ENCODE data around the gene KAT2B. TPM values are rescaled to one million over a fixed set of nuclear protein-coding genes. Genes with fewer than 3 reads are reported as not detected.

The KAT2B gene
- total RNA-seq, 2 donors from 2014 or later, result 26.6 to 28.8 TPM

DNA sequence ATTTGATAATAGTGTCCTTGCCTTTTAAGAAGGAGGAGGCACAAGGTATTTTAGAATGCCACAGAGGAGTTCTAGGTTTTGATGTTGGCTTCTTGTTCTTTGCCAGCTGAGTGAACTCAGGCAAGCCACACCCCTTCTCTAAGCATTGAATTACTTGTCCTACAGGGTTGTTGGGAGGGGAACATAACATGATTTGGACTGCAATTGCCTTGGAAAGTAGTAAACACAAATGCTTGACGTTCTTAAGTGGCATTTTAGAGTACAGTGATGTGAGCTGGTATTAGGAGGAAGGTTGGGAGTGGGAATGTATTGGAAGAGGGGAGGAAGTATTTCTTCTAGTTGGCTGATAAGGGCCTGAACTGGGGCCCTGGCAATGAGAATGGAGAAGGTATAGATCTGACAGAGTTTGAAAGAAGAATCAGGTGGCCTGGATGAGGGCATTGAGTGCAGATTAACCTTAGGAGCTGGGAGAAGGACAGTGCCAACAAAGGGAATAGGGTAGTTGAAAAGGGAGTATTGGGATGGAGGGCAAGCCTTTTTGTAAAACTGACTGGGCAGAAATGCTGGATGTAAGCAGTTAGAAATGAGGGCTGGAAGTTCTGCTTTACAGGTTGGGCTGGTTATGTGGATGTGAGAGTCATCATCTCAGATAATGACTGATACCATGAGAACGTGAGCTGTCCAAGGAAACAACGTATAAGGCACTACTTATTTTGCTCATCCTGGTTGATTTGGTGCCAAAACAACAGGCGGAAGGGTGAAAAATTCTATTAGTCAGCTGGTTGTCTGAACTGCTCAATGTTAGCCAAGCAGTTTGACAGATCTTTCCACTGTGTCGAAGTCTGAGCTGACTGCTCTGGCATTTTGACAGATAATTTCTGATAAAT lies 16.7 kb downstream of the KAT2B start:
- ATAC-seq (no peak), DNase-seq (no peak)
- intact Hi-C loops (cut with DNase I, micrococcal nuclease), result no loop called here

DNA sequence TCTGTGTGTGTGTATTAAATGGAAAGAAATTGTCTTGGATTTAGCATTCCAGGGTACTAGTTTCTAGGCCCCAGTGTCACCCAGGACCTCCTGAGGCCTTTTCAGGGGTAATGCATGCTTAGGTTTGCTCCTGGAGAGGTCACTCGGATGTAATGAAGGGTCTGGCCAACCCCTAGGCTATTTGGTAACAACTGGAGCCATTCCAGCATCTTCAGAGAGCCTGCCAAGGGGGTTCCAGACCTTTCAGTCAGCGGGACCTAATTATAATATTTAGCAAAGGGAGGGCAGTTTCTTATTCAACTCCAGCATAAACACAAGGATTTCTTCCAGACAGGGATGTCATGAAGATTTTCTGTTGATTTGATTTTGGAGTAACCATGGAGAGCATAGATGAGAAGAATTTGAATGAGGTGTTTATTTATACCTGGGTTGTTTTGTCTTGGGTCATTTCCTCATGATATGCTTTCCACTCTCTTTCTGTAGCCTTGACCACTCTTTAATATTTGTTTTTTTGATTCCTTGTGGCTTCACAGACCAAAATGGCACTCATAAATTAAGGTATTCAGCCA lies 17.4 kb downstream of the KAT2B start:
- DNase-seq (no peak), ATAC-seq (no peak)
- intact Hi-C loops (cut with DNase I, micrococcal nuclease), result no loop called here

DNA sequence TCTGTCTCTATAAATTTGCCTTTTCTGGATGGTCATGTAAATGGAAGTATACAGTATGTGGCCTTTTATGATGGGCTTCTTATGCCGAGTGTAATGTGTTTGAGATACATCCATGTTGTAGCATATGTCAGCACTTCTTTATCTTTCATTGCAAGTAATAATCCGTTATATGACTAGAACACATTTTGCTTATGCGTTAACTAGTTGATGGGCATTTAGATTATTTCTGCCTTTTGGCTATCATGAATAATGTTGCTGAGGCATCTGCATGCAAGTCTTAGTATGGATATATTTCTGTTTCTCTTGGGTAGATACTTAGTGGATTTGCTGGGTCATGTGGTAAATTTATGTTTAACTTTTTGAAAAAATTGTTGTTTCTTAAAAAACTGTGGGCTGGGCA lies 19.7 kb downstream of the KAT2B start:
- intact Hi-C loops (cut with DNase I, micrococcal nuclease), result no loop called here
- no peak for DNase-seq
- ATAC-seq, result no peak

DNA sequence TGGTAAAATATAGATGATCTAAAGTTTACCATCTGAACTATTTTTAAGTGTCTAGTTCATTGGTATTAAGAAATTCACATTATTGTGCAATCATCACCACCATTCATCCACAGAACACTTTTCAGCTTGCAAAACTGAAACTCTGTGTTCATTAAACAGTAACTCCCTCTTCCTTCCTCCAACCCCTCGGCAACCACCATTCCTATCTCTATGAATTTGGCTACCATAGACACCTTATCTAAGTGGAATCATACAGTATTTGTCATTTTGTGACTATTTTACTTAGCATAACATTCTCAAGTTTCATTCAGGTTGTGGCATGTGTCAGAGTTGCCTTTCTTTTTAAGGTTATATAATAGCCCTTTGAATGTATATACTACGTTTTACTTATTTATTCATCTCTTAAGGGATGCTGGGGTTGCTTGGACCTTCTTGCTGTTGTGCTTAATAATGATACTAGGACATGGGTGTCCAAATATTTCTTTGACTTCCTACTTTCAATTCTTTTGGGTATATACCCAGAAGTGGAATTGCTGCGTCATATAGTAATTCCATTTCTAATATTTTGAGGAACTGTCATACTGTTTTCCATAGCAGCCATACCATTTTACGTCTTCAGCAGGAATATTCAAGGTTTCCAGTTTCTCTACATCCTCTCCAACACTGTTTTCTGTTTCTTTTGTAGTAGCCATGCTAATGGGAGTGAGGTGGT lies 20.9 kb downstream of the KAT2B start:
- DNase-seq (no peak), ATAC-seq (no peak)
- intact Hi-C loops (cut with DNase I, micrococcal nuclease), result no loop called here

DNA sequence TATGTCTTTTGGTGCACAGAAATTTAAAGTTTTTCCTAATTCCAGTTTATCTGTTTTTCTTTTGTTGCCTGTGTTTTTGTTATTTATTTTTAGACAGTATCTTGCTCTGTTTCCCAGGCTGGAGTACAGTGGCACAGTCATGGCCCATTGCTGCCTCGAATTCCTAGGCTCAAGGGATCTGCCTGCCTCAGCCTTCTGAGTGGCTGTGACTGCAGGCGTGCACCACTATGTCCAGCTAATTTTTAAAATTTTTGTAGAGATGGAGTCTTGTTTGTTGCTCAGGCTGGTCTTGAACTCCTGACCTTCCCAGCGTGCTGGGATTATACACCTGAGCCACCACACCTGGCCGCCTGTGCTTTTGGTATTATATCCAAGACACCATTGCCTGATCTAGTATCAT lies 22.8 kb downstream of the KAT2B start:
- no peak for ATAC-seq
- intact Hi-C loops (cut with DNase I, micrococcal nuclease), result no loop called here
- no peak for DNase-seq

DNA sequence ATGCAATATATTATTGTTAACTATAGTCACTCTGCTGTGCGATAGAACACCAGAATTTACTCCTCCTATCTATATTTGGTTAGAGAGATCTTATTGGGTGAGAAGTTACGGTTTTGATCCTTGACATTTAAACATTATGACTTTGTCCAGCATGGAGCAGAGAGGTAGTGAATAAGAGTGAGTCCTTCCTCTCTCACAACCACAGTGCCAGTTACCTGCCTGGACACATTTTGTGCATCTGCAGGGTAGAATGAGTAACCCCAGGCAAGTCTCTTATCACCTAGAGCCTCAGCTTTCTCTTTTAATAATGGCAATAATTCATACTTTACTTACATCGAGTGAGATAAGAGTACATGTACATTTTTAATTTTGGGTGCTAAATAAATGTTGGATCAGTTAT lies 24.1 kb downstream of the KAT2B start:
- intact Hi-C loops (cut with DNase I, micrococcal nuclease), result no loop called here
- DNase-seq (no peak), ATAC-seq (no peak)

DNA sequence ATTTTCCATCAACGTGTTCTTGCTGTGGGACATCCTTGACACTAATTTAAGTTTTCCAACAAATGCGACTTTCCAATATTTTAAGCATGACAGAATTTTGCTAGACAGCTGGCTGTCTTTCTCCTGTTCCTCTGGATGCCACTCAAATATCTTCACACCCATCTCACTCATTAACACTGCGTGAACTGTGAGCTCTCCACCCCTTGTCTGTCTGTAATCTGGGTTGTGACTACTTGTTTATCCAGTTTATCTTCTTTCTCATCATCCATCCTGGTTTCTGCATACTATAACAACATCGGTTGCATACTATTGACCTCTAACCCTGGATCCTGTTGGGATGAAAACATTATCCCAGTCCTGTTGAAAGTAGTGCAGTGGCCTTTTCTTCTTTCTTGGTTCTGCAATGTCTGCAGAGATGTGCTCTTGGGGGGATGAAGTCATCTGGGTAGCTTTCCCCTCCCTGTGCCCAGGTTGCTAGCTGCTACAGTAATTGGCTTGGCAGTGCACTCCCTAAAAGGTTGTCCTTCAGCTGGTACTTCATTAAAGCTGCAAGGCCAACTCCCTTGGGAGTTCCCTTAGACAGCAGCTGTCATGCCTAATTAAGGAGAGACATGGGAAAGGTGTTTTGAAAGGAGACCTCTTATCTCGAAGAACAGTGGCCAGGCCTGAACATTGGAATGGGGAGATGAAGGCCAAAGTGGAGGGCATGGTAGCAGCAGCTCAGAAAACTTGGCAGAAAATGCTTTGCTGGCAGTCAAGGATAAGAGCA lies 24.7 kb downstream of the KAT2B start:
- intact Hi-C loops (cut with DNase I, micrococcal nuclease), result no loop called here
- ATAC-seq, result peak; percentile 23
- DNase-seq, result no peak

DNA sequence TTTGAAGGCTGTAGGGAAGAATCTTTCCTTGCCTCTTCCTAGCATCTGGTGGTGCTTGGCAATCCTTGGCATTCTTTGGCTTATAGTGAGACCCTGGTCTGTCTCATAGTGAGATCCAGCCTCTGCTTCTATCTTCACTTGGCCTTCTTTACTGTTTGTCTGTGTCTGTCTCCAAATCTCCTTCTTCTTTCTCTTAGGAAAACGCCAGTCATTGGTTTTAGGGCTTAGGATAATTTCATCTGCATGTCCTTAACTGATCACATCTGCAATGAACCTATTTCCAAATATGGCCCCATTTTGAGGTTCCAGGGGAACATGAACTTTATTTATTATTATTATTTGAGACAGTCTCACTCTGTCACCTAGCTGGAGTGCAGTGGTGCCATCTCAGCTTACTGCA lies 25.8 kb downstream of the KAT2B start:
- no peak for ATAC-seq
- no peak for DNase-seq
- intact Hi-C loops (cut with DNase I, micrococcal nuclease), result no loop called here

DNA sequence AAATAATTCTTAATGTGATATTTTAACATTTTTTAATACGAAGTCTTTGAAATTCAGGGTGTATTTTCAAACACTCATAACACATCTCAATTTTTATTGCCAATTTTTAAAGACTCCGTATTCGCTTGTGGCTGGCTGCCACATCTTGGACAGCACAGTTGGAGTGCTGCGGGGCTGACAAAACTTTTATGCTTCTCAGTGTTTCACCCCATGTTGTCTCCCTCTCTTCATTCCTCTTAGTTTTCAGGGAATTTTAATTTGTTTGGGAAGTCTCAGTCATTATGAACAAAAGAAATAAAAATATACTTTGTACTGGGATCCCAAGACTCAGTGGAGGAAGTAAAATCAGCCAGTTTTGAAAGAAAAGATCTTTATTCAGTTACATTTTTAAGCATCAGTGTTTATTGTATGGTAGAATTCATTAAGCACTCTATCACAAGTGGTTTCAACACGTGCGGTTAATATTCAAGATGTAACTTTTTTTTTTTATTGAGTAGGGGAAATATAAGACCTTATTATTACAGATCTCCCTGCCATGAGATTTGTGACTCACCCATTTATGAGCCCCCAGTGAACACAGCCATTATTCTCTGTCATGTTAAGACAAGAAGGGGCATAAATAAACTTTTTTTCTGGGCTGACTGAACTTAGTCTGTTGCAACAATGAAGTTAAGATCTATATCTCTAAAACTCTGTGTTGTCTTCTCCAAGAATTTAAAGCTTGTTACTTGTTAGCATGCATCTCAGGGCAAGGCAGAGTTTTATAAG lies 26.8 kb downstream of the KAT2B start:
- ATAC-seq (no peak), DNase-seq (no peak)
- intact Hi-C loops (cut with DNase I, micrococcal nuclease), result no loop called here

DNA sequence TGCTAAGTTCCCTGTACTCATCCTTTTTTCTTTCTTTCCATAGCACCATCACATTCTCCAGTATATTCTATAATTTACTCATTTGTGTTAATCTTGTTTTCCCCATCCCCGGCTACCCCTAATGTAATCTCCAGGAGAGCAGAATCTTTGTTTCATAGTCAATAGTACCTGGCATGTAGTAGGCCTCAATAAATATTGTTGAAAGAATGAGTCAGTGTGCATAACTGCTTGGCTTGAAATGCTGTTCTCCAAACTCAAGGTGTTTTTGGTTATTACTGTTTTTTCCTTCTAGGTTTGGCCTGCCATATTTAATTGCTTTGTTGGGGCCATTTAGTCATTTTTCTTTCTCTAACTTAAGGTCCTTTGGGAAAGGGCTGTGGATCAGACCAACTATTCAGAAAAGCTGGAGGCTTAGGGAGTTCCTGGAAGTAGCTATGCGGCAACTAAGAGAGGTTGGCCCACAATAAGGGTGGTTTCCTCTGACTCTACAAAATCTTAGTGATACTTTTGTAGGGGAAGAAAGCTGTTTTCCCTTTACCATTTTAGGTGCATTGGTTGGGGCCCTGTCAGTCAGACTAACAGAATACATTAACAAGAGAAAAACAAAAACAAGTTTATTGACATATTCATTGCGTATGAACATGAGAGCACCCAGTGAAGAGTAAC lies 28.4 kb downstream of the KAT2B start:
- no peak for DNase-seq
- intact Hi-C loops (cut with DNase I, micrococcal nuclease), result no loop called here
- ATAC-seq, result no peak

DNA sequence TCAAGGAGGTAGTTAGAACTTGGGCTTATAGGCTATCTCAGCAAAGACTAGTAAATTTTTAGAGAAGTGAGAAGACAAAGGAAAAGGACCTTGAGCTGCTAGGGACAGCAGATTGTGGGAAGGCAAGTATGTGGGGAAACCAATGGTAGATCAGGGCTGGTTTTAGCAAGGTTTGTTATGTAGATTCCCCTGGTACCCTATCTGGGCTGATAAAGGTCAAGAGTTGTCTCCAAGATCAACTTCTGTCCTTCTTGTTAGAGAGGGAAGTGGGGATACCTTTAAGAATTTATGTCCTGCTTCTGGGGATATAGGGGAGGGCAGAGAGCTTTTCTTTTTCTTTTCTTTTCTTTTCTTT lies 28.9 kb downstream of the KAT2B start:
- intact Hi-C loops (cut with DNase I, micrococcal nuclease), result no loop called here
- no peak for DNase-seq

DNA sequence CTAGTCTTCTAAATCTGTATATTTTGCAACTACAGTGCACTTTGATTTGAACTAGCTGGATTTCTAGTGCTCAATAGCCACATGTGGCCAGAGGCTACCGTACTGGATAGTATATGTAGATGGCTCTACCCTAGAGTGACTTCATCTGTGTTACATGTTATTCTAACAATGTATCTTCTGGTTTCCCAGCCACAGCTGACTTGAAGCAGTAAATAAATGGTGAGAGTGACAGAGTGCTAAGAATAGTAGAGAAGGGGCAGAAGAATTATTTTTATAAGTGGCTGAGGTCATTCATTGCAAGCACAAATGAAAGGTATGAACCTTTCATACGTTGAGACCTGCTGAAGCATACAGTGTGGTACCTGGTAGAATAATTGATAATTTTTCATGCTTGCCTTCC lies 30.9 kb downstream of the KAT2B start:
- DNase-seq (no peak), ATAC-seq (no peak)
- intact Hi-C loops (cut with DNase I, micrococcal nuclease), result no loop called here

More for the DNA sequence above, 28.9 kb downstream of the KAT2B start:
- ATAC-seq, result no peak

DNA sequence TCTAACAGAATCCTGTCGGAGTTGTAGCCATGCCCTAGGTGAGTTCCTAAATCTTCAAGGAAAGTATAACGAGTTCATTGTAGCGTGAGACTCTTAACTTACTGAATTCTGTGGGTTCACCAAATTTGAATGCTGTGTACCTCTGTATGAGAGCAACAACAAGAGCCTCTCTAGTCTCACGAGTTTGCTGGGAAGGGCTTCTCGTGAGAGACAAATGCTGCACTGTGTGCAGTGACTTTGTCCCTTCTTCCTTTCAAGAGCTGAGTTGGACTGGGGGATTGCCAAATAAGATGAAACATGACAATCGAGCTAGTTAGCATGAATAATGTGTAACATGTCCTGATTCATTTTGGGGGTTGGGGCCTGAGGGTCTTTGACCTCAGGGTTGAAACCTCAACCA lies 32.2 kb downstream of the KAT2B start:
- DNase-seq (no peak), ATAC-seq (no peak)
- intact Hi-C loops (cut with DNase I, micrococcal nuclease), result no loop called here

DNA sequence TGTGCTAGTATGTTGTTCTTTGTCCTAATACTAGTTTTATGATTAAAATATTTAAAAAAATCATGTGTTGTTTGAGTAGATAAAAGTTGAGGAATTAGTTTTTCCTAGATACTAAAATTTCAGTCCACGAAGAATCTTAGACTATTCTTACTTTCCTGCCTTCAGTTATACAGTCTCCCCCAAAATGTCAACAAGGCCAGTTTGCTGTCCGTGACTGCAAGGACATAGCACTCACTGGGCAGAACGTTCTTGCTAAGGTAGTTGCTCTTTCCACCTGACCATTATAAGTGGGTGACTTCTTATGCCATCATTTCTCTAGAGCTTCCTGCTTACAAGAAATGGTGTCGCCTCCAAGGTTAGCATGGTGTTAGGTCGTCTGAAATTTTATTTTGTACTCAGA lies 32.8 kb downstream of the KAT2B start:
- intact Hi-C loops (cut with DNase I, micrococcal nuclease), result no loop called here
- ATAC-seq (no peak), DNase-seq (no peak)

DNA sequence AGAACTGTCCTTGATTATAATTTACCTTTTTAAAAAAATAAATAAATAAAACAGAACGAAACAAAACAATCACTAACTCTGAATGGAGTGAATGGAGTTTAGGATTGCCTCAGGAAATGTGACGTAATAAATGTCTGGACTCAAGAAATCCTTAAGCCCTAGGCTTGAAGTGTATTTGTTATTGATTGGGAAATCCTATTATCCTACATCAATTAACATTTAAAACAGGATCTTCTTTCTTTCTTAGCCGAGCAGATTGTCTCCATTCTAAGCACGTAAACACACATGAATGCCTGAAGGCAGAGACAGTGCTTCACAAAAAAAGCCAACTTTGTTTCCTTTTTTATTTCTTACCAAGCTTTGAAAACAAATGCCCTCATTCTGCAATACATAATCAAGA lies 33.4 kb downstream of the KAT2B start:
- DNase-seq (no peak), ATAC-seq (no peak)
- intact Hi-C loops (cut with DNase I, micrococcal nuclease), result no loop called here

DNA sequence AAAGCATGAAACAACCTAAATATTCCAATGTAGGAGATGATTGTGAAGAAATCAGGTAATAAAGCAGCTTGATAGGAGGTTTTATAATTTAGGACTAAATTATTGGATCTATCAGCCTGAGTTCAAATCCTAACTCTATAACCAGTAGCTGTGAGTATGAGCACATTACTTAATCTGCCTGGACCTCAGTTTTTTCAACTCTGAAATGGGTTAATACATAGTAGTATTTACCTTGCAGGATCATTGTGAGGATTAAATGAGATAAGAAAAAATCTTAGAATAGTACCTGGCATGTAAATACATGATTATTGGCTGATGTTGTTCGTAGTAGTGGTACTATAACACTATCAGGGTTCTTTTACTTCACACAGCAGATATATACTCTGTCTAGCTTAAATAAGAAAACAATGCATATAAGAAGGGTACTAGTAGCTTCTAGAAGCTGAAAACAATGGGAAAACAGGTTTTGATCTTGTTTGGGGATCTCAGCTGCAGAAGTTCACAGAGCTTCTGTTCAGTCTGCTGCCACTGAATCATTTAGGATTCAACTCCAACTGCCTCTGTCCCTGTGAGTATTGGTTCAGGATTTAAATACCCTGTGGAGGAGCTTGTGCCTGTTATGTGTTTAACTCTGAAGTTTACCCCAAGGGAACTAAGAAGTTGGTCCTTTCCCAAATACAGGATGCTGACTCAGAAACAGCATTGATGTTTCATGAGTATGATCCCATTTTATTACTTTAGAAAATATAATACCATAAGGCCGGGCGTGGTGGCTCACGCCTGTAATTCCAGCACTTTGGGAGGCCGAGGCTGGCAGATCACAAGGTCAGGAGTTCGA lies 34.2 kb downstream of the KAT2B start:
- no peak for ATAC-seq
- intact Hi-C loops (cut with DNase I, micrococcal nuclease), result no loop called here
- DNase-seq, result no peak

DNA sequence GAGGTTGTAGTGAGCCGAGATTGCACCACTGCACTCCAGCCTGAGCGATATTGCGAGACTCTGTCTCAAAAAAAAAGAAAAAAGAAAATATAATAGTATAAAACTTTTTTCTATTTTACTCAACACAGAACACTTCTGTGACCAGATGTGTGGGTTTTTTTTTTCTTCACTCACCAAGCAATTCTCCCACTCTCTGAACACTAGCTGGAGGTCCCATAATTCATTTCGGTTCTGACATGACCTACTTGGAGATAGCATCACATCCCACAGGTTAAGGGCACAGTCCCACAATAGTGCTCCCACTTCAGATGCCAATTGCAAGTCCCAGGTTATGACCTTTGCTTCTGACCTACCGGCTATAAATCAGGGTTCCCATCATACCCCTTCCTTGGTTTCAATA lies 35.0 kb downstream of the KAT2B start:
- intact Hi-C loops (cut with DNase I, micrococcal nuclease), result no loop called here
- ATAC-seq, result no peak

More for the DNA sequence above, 35.0 kb downstream of the KAT2B start:
- DNase-seq, result no peak
